Fibroblast of pulmonary artery (primary cell): ENCODE measurements around the gene HPD.
A peak's percentile ranks its signal among the peaks of the same experiment; 100 is the strongest.

Experiments used
- DNase-seq: peaks from one replicate; pipeline ENCODE4 v3.0.0-alpha.2; 2010; ENCODE audit warnings: low read depth
- H3K4me3 ChIP-seq: replicated peaks from 2 replicates; pipeline ENCODE4 v1.5.1; 2011; ENCODE audit warnings: low read depth, mild to moderate bottlenecking, control low read depth, low read length, moderate library complexity
- TF ChIP-seq, protein P1 (sequence below): IDR thresholded peaks from 2 replicates; pipeline ENCODE4 v1.5.1; 2011; ENCODE audit warnings: mild to moderate bottlenecking, control low read depth, low read length, inconsistent platforms; ENCODE audit errors: missing control alignments

HPD gene

DNA sequence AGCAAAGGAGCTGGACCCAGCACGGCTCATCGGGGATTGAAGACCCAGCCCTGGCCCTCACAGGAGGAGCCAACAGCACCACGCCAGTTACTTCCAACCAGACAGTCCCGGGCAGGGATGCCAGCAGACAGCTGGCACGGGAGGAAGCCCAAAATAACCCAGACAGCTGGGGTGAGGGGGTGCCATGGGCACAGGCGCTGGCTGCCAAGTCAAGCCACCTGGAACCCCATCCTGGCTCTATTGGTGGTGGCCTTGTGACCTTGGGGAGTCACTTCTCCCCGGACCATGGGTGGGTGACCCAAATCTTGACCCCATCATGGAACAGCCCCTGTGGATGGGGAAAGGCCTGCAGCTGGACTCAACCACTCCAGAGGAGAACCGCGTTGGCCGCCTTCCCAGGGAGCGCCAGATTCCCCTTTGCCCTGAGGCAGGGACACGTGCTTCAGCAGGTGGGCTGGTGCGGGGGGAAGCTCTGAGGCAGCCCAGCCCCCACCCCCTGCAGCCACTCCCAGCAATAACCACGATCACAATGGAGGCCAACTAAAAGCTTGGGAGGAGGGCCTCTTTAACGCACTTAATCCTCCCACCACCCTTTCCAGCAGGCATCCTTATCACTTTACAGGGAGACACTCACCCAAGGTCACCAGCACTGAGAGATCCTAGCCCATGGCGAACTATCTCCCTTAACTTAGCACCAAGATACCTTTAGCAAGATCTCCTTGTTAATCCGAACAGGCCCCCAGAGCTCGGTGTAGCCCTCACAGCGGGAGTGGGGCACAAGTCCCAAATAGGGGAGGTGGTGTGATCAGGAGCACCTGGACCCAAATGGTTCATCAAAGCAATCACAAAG, 60.5 kb downstream of the HPD start:
- TF ChIP-seq, protein P1, sequence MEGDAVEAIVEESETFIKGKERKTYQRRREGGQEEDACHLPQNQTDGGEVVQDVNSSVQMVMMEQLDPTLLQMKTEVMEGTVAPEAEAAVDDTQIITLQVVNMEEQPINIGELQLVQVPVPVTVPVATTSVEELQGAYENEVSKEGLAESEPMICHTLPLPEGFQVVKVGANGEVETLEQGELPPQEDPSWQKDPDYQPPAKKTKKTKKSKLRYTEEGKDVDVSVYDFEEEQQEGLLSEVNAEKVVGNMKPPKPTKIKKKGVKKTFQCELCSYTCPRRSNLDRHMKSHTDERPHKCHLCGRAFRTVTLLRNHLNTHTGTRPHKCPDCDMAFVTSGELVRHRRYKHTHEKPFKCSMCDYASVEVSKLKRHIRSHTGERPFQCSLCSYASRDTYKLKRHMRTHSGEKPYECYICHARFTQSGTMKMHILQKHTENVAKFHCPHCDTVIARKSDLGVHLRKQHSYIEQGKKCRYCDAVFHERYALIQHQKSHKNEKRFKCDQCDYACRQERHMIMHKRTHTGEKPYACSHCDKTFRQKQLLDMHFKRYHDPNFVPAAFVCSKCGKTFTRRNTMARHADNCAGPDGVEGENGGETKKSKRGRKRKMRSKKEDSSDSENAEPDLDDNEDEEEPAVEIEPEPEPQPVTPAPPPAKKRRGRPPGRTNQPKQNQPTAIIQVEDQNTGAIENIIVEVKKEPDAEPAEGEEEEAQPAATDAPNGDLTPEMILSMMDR = no peak
- DNase-seq = no peak
- peak overlapping the region; percentile 78 for H3K4me3 ChIP-seq

DNA sequence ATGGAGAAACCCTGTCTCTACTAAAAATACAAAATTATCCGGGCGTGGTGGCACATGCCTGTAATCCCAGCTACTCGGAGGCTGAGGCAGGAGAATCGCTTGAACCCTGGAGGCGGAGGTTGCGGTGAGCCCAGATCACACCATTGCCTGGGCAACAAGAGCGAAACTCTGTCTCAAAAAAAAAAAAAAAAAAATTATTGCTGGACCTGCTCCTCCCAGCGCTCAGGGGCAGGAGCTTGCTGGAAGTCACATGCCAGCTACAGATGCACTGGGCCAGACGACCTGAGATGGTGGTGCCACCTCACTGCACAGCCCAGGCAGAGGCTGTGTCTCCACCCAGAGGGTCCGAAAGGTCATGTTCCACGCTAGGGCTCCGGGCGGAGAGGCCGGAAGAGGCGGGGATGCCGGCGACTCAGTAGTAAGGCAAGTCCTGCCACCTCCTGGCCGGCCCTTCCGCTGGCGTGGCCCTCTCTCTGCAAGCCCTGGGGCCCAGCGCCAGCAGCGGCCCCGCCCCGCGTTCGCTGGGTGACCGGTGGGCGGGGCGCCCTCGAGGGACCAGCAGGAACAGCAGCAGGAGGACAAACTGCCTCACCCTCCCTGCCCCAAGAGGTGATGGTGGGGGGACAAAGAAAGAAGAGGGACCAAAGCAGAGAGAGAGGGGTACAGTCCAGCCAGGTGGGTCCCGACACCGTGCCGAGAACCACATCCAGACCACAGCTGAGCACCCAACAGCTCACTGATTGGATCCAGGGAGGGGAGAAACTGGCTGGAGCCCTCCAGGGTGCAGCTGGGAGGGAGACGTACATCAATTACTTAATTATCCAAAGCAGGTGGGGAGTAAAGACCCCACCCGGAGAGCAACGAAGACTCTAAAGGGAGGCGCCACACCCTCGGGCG, 61.6 kb downstream of the HPD start:
- DNase-seq = peak; percentile 80
- peak overlapping the region; percentile 25 for H3K4me3 ChIP-seq
- TF ChIP-seq, protein P1 = peak; percentile 20

DNA sequence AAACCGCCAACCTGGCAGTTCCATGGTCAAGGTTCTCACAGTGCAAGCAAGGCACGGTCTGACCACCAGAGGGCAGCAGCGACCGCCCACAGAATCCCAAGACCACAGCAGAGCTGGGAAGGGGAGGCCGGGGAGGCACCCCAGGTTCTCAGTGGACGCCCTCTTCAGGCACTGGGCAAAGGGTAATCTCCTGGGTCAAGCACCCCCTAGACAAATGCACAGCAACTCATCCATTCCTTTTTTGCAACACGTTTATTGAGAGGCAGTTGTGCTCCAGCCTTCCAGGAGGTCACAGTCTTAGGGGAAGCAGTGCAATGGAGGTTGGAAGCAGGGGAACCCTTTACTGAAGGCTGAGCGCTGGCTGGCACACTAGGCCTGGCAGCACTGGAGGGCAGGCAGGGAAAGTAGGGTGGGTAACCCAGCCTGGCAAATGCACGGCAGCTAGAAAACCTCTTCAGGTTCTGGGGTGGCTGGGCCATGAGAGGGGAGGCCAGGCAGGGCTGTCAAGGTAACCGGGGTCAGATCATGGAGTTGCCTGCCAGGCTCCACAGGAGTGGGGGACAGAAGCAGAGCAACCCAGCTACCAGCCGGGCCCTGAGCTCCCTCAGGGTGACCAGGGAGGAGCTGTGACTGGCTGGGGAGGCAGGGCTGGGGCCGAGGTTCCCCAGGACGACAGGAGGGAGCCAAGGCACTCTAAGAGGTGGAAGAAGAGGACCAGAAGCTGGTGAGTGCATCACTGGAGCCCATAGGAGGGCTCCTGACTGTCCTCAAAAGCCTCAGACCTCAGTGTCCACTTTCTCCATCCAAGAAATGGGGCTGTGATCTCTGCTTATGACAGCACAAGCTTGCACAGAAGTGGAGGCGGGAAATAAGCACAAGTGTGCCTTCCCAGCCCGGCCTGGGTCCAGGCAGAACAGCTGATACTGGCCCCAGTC, 63.4 kb downstream of the HPD start:
- TF ChIP-seq, protein P1 = peak; percentile 93
- no peak overlapping the region for H3K4me3 ChIP-seq
- DNase-seq = peak; percentile 89

DNA sequence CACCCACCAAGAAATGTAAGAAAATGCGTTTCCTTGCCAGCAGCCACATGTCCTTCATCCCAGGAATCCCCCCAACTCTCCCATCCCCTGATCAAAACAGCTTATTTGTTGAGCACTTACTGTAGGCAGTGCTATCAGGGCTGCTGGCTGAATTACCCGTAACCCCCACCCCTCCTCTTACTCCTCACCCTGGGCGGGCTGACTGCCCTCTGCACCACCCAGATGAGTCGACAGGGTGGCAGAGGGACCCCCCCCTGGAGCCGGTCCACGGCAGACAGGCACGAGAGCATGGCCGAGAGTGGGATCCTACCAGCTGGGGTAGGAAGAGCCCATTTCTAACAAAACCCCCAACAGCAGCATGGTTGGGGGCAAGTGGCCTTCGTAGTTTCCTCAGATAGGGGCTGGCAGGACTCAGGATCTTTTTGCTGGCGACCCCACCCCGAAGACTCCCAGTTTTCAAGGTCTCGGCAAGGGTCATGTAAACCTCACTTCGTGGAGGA, 64.1 kb downstream of the HPD start:
- peak overlapping the region; percentile 10 for H3K4me3 ChIP-seq
- no peak for DNase-seq
- TF ChIP-seq, protein P1 = no peak

- peak; percentile 90 for DNase-seq
- H3K4me3 ChIP-seq = peak overlapping the region; percentile 54
- TF ChIP-seq, protein P1 = peak; percentile 95
These were observed 64.7 kb downstream of the HPD start for GRCh38 chr12:121793838-121794533.

DNA sequence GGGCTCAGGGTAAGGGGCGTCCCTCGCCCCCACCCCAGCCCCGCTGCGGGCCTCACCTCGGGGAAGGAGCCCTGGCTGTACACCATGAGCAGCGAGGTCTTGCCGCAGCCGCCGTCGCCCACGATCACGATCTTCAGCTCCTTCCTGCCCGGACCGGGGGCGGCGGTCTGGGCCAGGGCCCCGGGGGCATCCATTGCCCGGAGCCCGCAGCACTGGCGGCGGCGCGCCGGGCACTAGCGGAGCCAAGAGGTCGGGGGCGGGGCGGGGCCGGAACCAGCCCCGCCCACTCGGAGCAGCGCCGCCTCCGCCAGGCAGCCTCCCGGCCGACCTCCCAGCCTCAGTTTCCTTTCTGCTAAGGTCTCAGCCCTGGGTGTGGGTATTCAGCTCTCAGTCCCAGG, 65.2 kb downstream of the HPD start, which contains the start of gene RHOF:
TSS of gene RHOF (minus strand) at position 249 of the 398 bp plus-strand sequence. CDS start at position 194, 55 bp downstream.
- TF ChIP-seq, protein P1 = no peak
- DNase-seq = no peak
- peak within 1 kb of the TSS; percentile 54 for H3K4me3 ChIP-seq
